Ovary (tissue), 3 donors: ENCODE data around the gene DACT3.

ENCODE experiments used
- CTCF ChIP-seq, 3 donors: fragments of 450-650 bp in 2 of 3; fragments of 200-600 bp in 1 of 3; IDR thresholded peaks; one replicate each; pipeline versions ENCODE4 v1.5.1 to v1.8.0; 2016 to 2022; ENCODE audit warnings: antibody characterized with exemption in 3 of 3, mild to moderate bottlenecking in 1 of 3
- EP300 ChIP-seq: sonication (generic); formaldehyde crosslinking; IDR thresholded peaks from one replicate; pipeline ENCODE4 v1.6.1; 2017; ENCODE audit warnings: antibody characterized with exemption
- POLR2A ChIP-seq: fragments of 450-650 bp; IDR thresholded peaks from one replicate; pipeline ENCODE4 v1.6.1; 2017; ENCODE audit warnings: antibody characterized with exemption, mild to moderate bottlenecking, moderate library complexity
- donor health status: DM: no; HTN: no; CAD: no.

GRCh38 chr19:46607448-46607841 is 53.5 kb downstream of the DACT3 start:
- TF ChIP-seq CTCF (IDR thresholded peaks at IDR 0.05): no peak
- no peak for TF ChIP-seq POLR2A
- TF ChIP-seq EP300: no peak
